OCI-LY1 (cell line): ENCODE results near the gene SEMA4C.

ENCODE experiments used
- H2AFZ ChIP-seq: fragments of 200-600 bp; sonication (generic), shearing (Covaris generic); 2 replicates; pipeline ENCODE4 v1.6.0; 2014; ENCODE audit warnings: antibody characterized with exemption, mild to moderate bottlenecking, low read length
- H3F3A ChIP-seq: fragments of 200-600 bp; sonication (generic), shearing (Covaris generic); 2 replicates; pipeline ENCODE4 v1.6.0; 2014; ENCODE audit warnings: mild to moderate bottlenecking, antibody characterized with exemption, low read length, moderate library complexity; ENCODE audit not compliant: insufficient read depth
- H3K27ac ChIP-seq: fragments of 200-600 bp; sonication (generic); 2 replicates; pipeline ENCODE4 v1.5.1; 2014; ENCODE audit warnings: low read length, mixed run types, mild to moderate bottlenecking, low read depth; ENCODE audit not compliant: poor library complexity, severe bottlenecking
- H3K27me3 ChIP-seq: fragments of 200-600 bp; sonication (generic); 2 replicates; pipeline ENCODE4 v1.6.0; 2014; ENCODE audit warnings: antibody characterized with exemption, mild to moderate bottlenecking, low read length, moderate library complexity; ENCODE audit not compliant: insufficient read depth
- H3K36me3 ChIP-seq: fragments of 200-600 bp; sonication (generic); 2 replicates; pipeline ENCODE4 v1.6.1; 2014; ENCODE audit warnings: mild to moderate bottlenecking, antibody characterized with exemption, low read length, moderate library complexity, mixed read lengths; ENCODE audit not compliant: insufficient read depth
- H3K4me1 ChIP-seq: fragments of 200-600 bp; sonication (generic); 2 replicates; pipeline ENCODE4 v1.5.1; 2014; ENCODE audit warnings: mild to moderate bottlenecking, low read length, moderate library complexity; ENCODE audit not compliant: insufficient read depth, severe bottlenecking
- H3K4me2 ChIP-seq: fragments of 200-600 bp; sonication (generic), shearing (Covaris generic); 2 replicates; pipeline ENCODE4 v1.6.1; 2014; ENCODE audit warnings: low read length
- H3K4me3 ChIP-seq: fragments of 200-600 bp; sonication (generic); 2 replicates; pipeline ENCODE4 v1.5.1; 2014; ENCODE audit warnings: low read length, low read depth, mild to moderate bottlenecking, mixed read lengths; ENCODE audit not compliant: poor library complexity, severe bottlenecking
- H3K79me2 ChIP-seq: fragments of 200-600 bp; shearing (Covaris generic); 2 replicates; pipeline ENCODE4 v1.6.1; 2016; ENCODE audit warnings: mixed run types, low read length, mixed read lengths; ENCODE audit not compliant: insufficient read depth
- H3K9ac ChIP-seq: fragments of 200-600 bp; sonication (generic), shearing (Covaris generic); 2 replicates; pipeline ENCODE4 v1.6.1; 2014; ENCODE audit warnings: mild to moderate bottlenecking, low read length, mixed read lengths
- H3K9me2 ChIP-seq: fragments of 200-600 bp; sonication (generic), shearing (Covaris generic); 2 replicates; pipeline ENCODE4 v1.6.1; 2014; ENCODE audit warnings: low read depth, mild to moderate bottlenecking, low read length, mixed read lengths
- H3K9me3 ChIP-seq: fragments of 200-600 bp; shearing (Covaris generic); 2 replicates; pipeline ENCODE4 v1.6.1; 2014; ENCODE audit warnings: low read length, mixed read lengths
- H4K20me1 ChIP-seq: fragments of 200-600 bp; sonication (generic), shearing (Covaris generic); 2 replicates; pipeline ENCODE4 v1.6.0; 2016; ENCODE audit warnings: mild to moderate bottlenecking, low read length; ENCODE audit not compliant: insufficient read depth
- EZH2 ChIP-seq: fragments of 200-600 bp; sonication (generic), shearing (Covaris generic); IDR thresholded peaks from 2 replicates; pipeline ENCODE4 v1.8.0; 2017; ENCODE audit warnings: borderline replicate concordance, mixed run types, mild to moderate bottlenecking, antibody characterized with exemption, low read length, moderate library complexity, mixed read lengths
- TF ChIP-seq, protein P1 (sequence below): fragments of 200-600 bp; sonication (generic), shearing (Covaris generic); IDR thresholded peaks from 2 replicates; pipeline ENCODE4 v1.5.1; 2017; ENCODE audit warnings: mild to moderate bottlenecking, antibody characterized with exemption, low read length, moderate library complexity, mixed read lengths

Gene SEMA4C

DNA sequence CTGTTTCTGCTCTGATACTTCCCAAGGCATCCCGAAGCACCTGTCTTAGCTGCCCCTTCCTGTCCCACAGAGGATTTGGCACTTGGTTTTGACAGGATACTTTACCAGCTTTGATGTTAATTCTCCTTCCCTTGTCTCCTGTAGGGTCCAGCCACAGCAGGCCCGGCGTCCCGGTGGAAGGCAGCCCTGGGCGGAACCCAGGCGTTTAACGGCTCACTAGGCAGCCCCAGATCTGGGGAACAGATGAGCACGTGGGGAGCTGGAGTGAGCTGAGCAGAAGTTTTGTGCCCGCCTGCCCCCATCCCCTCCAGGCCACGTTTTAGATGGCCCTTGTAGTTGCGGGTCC is 37.5 kb downstream of the SEMA4C start:
- TF ChIP-seq, protein P1, sequence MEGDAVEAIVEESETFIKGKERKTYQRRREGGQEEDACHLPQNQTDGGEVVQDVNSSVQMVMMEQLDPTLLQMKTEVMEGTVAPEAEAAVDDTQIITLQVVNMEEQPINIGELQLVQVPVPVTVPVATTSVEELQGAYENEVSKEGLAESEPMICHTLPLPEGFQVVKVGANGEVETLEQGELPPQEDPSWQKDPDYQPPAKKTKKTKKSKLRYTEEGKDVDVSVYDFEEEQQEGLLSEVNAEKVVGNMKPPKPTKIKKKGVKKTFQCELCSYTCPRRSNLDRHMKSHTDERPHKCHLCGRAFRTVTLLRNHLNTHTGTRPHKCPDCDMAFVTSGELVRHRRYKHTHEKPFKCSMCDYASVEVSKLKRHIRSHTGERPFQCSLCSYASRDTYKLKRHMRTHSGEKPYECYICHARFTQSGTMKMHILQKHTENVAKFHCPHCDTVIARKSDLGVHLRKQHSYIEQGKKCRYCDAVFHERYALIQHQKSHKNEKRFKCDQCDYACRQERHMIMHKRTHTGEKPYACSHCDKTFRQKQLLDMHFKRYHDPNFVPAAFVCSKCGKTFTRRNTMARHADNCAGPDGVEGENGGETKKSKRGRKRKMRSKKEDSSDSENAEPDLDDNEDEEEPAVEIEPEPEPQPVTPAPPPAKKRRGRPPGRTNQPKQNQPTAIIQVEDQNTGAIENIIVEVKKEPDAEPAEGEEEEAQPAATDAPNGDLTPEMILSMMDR, result no peak
- no peak for TF ChIP-seq EZH2
- H3K4me2 ChIP-seq, result no peak overlapping the region
- no peak overlapping the region for H3K4me3 ChIP-seq
- no peaks in the 10 kb centered on the region for H4K20me1 ChIP-seq
- no peaks in the 10 kb centered on the region for H3K79me2 ChIP-seq
- H3K9me3 ChIP-seq, result no peaks in the 10 kb centered on the region
- H2AFZ ChIP-seq, result no peak overlapping the region
- H3K27me3 ChIP-seq, result no peaks in the 10 kb centered on the region
- peaks cover 68% of the 10 kb centered on the region for H3K36me3 ChIP-seq
- H3K27ac ChIP-seq, result peak overlapping the region; percentile 63
- no peak overlapping the region for H3K9ac ChIP-seq
- H3K9me2 ChIP-seq, result no peaks in the 10 kb centered on the region
- peaks cover 15% of the 10 kb centered on the region for H3K4me1 ChIP-seq
- H3F3A ChIP-seq, result no peaks in the 10 kb centered on the region

GRCh38 chr2:96831679-96832078 is 38.2 kb downstream of the SEMA4C start:
- H3K4me3 ChIP-seq, result no peak overlapping the region
- H3K27ac ChIP-seq, result no peak overlapping the region
- no peak overlapping the region for H3K4me2 ChIP-seq
- no peaks in the 10 kb centered on the region for H3K9me3 ChIP-seq
- no peaks in the 10 kb centered on the region for H3K79me2 ChIP-seq
- H3K9me2 ChIP-seq, result no peaks in the 10 kb centered on the region
- TF ChIP-seq, protein P1, result no peak
- no peak for TF ChIP-seq EZH2
- peaks cover 71% of the 10 kb centered on the region for H3K36me3 ChIP-seq
- H2AFZ ChIP-seq, result no peak overlapping the region
- no peaks in the 10 kb centered on the region for H3K27me3 ChIP-seq
- H3F3A ChIP-seq, result no peaks in the 10 kb centered on the region
- peaks cover 15% of the 10 kb centered on the region for H3K4me1 ChIP-seq
- no peaks in the 10 kb centered on the region for H4K20me1 ChIP-seq
- H3K9ac ChIP-seq, result no peak overlapping the region

DNA sequence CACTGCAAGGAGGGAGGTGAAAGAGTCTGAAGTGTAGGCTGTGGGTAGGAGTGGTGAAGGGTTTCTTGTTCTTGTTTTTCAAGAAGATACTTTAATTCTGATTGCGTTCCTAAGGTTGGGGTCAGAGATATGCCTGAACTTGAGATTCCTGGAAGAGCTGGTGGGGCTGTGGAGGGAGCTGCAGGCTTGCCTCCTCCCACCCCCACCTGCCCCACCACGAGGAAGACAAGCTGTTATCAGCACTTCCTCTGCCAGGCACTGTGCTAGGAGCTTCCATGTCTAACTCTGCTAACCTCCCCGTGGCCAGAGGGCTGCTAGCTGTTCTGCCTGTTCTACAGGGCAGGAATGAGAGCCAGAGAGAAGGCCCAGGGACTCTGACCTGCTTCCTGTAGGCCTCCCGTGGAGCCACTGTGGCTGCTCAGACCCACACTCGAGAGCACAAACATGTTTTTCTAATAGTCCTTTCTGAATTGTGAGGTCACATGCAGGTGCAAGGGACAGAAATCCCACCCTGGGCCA is 39.8 kb downstream of the SEMA4C start:
- H3K9ac ChIP-seq, result no peak overlapping the region
- no peaks in the 10 kb centered on the region for H3K27me3 ChIP-seq
- no peaks in the 10 kb centered on the region for H3K9me3 ChIP-seq
- H3K4me3 ChIP-seq, result no peak overlapping the region
- TF ChIP-seq, protein P1, result no peak
- TF ChIP-seq EZH2, result no peak
- H2AFZ ChIP-seq, result no peak overlapping the region
- H3K9me2 ChIP-seq, result no peaks in the 10 kb centered on the region
- peaks cover 15% of the 10 kb centered on the region for H3K4me1 ChIP-seq
- H4K20me1 ChIP-seq, result no peaks in the 10 kb centered on the region
- no peaks in the 10 kb centered on the region for H3F3A ChIP-seq
- peaks cover 75% of the 10 kb centered on the region for H3K36me3 ChIP-seq
- H3K4me2 ChIP-seq, result no peak overlapping the region
- H3K79me2 ChIP-seq, result no peaks in the 10 kb centered on the region
- H3K27ac ChIP-seq, result no peak overlapping the region
